ENCODE results near the gene ZNF57.
"Not testable (repeated sequence)": the region's sequence is repeated elsewhere in the genome, so short reads cannot be mapped to it uniquely, and the experiment has no call there.

Gene ZNF57

DNA sequence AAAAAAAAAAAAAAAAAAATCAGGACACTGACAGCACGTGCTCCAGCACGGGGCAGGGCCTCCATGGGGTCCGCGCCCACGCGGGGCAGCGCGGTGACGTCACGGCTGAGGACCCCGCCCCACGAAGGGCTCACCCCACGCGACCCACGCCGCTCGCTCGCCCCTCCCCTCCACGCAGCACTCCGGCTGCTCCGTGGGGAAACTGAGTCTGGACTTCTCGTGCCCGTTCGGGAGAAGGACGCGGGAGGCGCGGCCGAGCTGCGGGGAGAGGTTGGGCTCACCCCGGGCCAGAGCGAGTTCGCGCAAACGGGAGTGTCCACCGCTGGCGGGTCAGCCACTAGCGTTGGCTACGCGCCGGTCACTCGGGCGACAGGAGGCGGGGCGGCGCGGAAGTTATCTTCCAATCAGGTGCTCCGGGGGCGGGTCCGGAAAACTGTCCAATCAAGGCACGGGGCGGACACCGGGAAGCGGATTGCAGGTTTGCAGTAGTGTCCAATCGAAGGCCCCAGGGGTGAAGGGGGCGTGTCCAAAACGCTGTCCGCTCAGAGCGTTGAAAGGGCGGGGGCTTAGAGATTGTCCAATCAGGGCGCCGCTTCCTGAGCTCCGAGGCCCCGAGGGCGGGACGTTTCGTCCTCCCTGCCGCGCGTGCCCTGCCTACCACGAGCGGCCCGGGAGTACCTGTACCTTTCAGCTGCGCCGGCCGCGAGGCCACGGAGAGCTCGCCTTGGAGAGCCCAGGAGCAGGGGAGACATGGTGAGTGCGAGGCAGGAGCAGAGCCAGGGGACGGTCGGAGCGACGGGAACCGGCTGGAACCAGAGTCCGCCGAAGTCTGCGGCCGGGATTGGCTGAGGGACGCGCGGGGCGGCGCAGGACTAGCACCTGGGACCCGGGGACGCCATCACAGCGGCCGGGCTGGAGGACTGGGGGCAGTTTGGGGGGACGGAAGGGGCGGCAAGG lies at the start of gene ZNF57:
TSS of gene ZNF57 (plus strand) at position 633 of the 957 bp plus-strand sequence. CDS start at position 751, 118 bp downstream.
- DNase-seq: peak; percentile 99

DNA sequence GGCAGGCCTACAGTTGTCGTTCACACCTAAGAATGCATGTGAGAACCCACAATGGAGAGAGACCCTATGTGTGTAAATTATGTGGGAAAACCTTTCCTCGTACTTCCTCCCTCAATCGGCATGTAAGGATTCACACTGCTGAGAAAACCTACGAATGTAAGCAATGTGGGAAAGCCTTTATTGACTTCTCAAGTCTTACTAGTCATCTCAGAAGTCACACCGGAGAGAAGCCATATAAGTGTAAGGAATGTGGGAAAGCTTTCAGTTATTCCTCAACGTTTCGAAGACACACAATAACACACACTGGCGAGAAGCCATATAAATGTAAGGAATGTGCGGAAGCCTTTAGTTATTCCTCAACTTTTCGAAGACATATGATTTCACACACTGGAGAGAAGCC lies 48.1 kb upstream of the ZNF57 start:
- no peak for DNase-seq

DNA sequence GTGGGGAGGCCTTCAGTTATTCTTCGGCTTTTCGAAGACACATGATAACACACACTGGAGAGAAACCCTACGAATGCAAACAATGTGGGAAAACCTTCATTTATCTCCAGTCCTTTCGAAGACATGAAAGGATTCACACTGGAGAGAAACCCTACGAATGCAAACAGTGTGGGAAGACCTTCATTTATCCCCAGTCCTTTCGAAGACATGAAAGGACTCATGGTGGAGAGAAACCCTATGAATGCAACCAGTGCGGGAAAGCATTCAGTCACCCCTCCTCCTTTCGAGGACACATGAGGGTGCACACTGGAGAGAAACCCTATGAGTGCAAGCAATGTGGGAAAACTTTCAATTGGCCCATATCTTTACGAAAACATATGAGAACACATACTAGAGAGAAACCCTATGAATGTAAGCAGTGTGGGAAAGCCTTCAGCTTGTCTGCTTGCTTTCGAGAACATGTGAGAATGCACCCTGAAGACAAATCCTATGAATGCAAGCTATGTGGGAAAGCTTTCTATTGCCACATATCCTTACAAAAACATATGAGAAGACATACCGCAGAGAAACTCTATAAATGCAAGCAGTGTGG lies 47.6 kb upstream of the ZNF57 start:
- DNase-seq: no peak

DNA sequence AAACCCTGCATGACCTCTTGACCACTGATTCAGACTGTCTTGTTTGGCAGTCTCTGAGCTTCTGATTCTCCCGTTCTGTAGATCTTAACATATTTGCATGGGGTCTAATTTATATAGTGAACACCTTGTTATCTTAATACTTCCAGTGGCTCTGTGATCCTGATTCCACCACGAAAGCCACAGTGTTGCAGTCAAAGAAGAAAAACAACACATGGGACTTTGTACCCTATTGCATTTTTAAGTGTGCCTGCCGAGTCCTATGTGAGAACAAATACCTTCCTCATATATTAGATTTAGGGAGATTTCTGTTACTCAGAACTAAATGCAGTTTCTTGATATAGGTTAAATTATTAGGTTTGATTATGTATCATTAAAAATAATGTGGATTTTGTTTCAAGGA lies 45.9 kb upstream of the ZNF57 start:
- no peak for DNase-seq

DNA sequence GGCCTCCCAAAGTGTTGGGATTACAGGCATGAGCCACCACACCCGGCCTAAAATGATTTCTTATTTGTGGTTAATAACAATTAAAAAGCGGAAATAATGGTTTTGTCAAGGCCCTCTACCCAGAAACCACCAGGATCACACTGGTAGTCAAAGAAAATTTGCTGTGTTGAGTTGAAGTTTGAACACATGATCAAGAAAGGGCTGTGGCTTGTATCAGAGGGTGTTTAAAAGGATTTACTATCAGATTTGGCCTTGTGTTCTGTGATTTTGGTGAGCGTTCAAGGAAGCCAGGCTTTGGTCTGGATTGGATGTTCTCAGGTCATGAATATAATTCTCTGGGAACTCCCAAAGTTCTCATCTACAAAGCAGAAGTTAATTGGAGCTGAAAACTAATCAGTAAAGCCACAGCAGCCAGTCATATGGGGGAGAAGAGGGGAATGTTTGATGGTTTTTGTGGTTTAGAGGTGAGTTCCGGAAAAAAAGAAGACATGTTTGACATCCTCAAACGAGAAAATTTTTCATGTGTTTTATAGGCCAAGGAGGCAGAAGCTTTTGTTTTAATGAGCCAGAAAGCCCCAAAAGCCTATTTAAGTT lies 44.2 kb upstream of the ZNF57 start:
- DNase-seq: no peak

DNA sequence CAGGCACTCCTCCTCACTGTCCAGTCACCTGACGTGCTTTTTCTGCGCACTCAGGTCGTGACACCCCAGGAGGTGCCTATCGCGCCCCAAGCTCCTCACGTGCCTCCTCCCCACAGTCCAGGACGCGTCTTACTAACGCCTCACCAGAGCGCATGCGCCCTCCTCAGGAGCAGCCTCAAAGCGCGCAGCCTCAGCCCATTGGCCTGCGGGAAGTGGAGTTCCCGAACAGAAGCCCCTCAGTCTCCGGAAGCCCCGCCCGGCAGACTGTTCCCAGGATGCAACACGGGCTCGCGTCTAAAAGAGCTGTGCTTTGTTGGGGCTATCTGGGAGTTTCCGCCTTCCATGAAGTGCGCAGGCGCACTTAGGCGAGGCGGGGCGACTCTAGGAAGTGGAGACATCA lies 41.9 kb upstream of the ZNF57 start:
- no peak for DNase-seq

DNA sequence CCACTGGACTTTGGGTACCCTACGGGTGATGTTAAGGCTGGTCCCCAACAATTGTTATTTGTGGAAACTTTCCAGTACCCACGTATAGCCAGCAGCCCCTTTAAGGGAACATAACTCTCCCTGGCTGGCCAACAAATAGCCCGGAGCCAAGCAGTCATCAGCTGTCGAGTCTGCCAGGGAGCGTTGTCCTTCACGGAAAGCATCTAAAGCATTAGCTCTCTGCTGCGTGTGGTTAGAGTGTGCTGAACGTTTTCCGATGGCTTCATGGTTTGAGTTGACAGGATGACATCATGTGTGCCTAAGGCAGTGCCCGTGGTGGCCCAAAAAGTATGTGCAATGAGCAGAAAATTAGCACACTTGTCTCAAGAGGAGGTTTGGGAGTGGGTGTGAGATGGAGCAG lies 36.9 kb upstream of the ZNF57 start:
- DNase-seq: no peak

DNA sequence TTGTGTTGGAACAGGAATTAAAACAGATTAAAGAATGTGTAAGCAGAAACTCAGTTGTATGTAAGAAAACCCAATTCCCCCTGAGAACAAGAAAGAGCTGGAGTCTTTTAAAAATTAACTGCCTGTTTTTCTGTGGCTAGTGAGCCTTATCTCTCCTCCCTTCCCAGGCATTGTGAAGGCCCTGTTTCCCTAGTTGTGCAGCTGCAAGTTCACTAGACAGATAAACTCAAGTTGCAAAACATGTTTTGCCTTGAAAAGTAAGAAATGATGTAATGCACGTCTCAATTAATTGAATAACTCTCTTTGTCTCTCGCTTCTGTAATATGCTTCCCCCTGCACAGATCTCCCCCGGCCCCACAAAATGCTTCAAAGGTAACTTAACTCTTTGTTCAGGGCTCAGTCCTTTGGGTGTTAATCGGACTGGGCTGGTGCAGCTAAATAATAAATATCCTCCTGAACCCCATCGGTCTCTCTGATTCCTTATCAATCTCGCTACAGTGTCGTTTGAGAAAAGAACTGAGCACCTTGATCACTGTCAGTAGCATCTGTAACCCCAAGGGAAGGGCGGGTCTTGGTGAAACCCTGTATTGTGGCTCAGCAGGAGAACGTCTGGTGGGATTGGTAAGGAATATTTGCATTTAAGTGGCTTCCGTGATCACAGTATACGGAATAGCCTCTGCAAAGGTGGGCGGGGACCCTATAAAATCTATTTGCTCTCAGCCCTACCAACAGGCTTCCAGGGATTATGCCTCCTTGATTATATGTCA lies 35.2 kb upstream of the ZNF57 start:
- DNase-seq: no peak

DNA sequence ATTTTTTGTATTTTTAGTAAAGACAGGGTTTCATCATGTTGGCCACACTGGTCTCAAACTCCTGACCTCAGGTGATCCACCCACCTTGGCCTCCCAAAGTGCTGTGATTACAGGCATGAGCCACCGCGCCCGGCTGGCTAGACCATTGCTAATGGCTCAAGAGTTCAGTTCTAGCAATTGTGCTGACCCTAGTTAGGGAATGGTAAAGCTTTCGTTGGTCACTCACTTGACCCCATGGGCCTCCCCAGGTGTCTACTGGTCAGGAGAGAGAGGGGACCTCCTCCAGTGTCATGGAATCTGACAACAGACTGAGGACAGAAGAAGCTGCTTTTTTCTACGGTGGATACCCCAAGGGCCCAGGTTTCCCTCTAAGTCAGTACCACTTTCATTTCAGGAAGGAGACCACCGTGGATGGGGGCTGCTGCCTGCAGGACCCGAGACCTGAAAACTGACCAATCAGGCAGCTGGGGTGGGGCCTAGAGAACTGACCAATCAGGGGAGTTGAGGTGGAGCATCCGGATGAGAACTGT lies 34.2 kb upstream of the ZNF57 start:
- DNase-seq: no peak

DNA sequence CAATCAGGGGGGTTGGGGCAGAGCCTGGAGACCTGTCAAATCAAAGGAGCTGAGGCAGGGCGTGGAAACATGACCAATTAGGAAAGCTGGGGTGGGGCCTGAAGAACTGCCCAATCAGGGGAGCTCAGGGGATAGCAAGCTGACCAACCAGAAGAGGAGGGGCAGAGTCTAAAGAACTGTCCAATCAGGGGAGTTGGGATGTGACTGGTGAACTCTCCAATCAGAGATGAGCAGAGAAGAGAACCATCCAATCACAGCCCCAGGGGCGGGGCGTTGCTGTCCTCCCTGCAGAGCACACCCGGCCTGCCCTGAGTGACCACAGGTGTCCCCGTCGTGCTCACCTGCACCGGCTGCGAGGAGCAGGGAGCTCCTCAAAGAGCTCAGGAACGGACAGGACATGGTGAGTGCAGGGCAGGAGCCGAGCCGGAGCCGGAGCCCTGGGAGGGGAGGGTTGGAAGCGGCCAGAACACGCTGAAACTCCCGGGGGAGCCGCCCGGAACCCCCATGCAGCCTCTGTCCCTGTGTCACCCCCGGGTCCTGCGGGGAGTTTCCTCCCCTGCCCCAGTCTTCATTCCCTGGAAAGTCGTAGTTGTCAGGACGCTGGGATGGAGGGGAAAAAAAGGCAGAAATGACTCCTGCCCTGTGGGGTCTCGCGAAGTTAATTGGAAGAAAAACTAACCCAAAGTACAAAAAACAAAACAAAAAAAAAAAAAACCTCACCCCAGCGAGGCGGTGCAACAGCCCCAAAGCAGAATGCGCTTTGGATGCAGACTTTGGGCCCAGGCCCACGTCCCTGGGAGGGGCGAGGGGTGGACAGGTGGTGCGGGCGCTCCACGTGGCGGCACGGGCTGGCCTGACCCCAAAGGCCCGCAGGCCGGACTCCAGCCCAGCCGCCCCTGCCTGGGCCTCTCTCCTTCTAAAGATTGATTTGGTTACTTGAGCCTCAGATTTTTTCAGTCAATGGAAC lies 33.4 kb upstream of the ZNF57 start, which contains the start of gene ZNF556:
TSS of gene ZNF556 (plus strand) at position 311 of the 967 bp plus-strand sequence. CDS start at position 398, 87 bp downstream.
- no peak for DNase-seq

DNA sequence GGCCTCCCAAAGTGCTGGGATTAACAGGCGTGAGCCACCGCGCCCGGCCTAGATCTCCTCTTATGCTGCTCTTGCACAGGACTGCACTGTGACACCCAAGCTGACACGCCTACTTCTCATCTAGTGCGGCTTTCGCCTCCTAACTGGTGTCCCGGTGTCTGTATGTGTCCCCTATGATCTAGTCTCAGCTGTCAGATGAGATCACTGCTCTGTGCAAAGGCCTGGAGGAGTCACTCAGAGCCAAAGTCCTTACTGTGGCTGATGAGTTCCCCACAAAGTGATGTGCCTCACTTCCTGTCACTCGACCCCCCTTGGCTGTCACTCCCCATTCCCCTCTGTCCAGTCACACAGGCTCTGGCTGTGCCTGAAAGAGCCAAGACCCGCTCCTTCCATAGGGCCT lies 31.1 kb upstream of the ZNF57 start:
- DNase-seq: no peak

DNA sequence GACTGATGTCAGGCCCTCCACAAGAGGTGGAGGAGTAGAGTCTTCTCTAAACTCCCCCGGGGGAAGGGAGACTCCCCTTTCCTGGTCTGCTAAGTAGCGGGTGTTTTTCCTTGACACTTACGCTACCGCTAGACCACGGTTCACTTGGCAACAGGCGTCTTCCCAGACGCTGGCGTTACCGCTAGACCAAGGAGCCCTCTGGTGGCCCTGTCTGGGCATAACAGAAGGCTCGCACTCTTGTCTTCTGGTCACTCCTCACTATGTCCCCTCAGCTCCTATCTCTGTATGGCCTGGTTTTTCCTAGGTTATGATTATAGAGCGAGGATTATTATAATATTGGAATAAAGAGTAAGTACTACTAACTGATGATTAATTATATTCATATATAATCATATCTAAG lies 28.6 kb upstream of the ZNF57 start:
- DNase-seq: not testable (repeated sequence)

DNA sequence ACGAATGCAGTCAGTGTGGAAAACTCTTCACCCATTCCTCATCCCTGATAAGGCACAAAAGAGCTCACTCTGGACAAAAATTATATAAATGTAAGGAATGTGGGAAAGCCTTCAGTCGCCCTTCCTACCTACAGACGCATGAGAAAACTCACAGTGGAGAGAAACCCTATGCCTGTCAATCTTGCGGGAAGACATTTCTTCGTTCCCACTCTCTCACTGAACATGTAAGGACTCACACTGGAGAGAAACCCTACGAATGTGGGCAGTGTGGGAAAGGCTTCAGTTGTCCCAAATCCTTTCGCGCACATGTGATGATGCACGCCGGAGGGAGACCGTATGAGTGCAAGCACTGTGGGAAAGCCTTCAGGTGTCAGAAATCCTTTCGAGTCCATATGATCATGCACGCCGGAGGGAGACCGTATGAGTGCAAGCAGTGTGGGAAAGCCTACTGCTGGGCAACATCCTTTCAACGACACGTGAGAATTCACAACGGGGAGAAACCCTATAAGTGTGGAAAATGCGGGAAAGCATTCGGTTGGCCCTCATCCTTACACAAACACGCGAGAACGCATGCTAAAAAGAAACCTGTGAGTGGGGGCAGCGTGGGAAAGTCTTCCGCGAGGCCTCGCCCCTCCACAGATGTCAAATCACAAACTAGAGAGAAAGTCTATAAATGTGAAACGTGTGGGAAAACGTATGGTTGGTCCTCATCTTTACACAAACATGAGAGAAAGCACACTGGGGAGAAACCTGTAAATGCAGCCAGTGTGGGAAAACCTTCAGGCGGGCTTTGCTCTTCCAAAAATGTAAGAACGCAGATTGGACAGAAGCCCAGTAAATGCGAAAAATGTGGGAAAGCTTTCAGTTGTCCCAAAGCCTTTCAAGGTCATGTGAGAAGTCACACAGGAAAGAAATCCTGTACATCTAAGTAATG lies 23.1 kb upstream of the ZNF57 start:
- DNase-seq: no peak

DNA sequence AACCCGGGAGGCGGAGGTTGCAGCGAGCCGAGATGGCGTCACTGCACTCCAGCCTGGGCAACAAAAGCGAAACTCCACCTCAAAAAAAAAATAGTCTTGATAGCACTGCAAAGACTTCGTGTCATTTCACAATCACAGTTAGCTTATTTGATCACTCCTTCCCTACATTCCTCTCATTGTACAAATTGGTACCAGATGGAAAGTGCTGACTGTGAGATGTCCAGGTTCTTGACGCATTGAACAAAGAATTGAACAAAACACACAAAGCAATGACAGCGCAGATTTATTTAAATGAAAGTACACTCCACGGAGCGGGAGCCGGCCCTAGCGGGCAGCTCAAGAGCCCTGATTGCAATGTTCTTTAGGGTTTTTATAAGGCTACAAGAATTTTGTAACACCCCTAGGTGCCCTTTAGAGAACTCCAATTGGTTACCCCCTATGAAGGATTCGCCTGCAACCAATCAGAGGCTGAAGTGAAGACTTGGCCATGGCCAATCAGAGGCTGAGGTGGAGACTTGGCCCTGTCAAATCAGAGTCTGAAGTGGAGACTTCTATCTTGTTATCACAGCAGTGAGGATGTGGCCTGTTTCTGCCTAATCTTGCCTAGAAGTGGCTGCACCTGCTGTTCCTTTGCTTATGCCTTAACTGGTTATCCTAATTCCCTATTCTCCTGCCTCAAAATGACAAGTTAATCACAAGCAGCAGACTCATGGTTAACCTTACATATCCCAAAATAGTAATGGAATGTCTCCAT lies 16.9 kb upstream of the ZNF57 start:
- DNase-seq: no peak

DNA sequence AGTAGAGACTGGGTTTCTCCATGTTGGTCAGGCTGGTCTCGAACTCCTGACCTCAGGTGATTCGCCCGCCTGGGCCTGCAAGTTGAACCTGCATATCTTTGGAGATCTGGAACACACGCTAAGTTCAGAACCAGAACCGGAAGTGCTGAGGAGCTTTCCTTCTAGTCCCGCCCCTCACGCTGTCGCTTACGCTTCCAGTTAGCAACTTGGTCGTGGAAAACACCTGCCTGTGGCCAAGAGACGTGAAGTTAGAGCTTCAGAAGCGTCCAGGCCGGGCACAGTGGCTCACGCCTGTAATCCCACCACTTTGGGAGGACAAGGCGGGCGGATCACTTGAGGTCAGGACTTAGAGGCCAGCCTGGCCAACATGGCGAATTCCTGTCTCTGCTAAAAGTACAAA lies 15.0 kb upstream of the ZNF57 start:
- no peak for DNase-seq

DNA sequence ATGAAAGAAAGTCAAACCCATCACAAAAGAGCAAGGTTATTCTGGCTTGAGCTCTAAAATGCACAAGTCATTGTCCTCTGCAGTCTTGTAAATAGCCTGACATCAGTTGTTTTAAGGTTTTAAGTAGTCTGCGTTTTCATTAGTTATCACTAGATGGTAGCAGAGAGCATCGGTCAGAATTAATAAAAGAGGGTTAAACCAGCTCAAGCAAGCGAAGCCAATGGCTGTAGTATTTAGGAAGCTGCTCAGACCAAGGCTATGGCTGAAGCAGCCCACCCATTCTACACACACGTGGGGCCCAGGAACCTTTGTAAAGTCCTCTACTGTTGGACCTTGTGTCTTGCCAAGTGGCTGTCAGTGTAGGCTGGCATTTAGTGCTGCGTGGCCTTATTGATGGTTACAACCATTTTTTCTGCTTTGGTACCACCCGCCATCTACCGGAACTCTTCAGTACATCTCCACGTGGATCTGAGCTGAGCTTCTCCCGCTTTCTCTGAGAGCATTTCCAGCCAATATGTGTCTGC lies 13.3 kb upstream of the ZNF57 start:
- DNase-seq: peak; percentile 88

DNA sequence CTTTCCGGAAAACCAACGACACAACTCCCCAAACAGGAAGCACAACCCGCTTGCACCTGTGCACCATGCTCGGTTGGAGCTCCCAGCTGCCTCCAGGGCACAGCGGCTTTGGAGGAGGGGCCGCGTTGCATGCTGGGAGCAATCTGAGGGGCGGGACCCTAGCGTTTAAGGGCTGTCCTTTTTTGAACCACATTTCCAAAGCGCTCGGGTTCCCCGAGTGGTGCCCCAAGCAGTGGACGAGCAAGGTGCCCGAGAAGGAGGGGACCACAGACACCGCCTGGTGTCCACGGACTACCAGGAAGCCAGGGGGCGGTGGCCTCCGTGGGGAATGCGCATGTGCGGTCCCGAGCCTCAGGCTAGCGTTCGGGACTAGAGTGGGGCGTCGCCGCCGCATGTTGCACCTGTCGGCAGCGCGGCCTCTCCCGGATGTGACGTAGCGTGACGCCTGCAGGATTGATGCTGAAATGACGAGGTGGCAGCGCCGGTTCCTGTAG lies 11.9 kb upstream of the ZNF57 start:
- no peak for DNase-seq

DNA sequence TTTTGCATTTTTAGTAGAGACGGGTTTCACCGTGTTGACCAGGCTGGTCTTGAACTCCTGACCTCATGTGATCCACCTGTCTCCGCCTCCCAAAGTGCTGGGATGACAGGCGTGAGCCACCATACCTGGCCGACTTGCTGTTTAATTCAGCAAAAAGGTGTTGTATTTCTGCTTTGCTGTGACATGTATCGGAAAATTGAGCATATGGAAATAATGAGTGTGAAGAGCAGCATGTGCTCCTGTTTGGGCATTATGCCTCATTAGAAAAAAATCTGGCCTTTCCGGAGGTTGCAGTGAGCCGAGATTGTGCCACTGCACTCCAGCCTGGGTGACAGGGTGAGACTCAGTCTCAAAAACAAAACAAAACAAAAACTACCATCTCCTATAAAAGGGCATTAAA lies 10.2 kb upstream of the ZNF57 start:
- not testable (repeated sequence) for DNase-seq

DNA sequence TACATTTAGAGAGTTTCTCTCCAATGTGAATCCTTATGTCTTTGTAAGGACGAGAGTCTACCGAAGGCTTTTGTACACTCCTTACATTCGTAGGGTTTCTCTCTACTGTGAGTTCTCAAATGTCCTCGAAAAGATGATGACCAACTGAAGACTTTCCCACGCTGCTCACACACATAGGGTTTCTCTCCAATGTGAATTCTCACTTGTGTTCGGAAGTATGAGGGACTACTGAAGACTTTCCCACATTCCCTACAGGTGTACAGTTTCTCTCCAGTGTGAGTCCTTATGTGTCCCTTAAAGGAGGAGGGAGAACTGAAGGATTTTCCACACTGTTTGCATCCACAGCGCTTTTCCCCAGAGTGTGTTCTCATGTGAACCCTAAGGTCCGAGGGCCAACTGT lies 4.0 kb upstream of the ZNF57 start:
- DNase-seq: no peak

All from eye (tissue), 1 donor.